Keratinocyte (primary cell): ENCODE measurements around the gene FILIP1.

ENCODE experiments used
- EZH2 ChIP-seq: IDR thresholded peaks from one replicate; pipeline ENCODE4 v1.6.1; 2012; ENCODE audit warnings: inconsistent platforms, mild to moderate bottlenecking, low read length, moderate library complexity
- TF ChIP-seq, protein P1 (sequence below), 3 experiments: IDR thresholded peaks in 1 of 3; conservative IDR thresholded peaks in 1 of 3; optimal IDR thresholded peaks in 1 of 3; 2 replicates in 2 of 3; 3 replicates in 1 of 3; pipeline versions ENCODE3 to v1.5.1; 2011; ENCODE audit warnings: low read length in 3 of 3, mild to moderate bottlenecking in 3 of 3, moderate library complexity in 2 of 3, control low read depth in 1 of 3, inconsistent platforms in 1 of 3; ENCODE audit not compliant: insufficient read depth in 2 of 3; ENCODE audit errors: extremely low read depth in 1 of 3

DNA sequence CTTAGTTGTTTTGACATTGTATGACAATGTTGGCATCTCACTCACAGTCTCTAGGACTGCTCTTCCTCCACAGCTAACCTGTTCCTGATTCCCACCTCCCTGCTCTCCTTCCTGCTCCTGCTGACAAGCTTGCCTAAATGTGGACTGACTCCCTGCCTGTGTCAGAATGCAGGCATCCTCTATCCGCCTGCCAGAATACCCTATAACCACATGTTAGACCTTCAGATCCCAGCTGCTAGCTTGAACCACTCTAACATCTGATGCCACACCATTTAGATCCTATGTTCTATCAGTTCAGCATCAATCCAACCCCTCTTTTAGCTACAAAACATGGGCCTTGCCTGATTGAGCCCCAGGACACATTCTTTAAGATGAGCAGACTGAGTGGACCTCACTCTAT lies 12.2 kb downstream of the FILIP1 start:
- TF ChIP-seq, protein P1, sequence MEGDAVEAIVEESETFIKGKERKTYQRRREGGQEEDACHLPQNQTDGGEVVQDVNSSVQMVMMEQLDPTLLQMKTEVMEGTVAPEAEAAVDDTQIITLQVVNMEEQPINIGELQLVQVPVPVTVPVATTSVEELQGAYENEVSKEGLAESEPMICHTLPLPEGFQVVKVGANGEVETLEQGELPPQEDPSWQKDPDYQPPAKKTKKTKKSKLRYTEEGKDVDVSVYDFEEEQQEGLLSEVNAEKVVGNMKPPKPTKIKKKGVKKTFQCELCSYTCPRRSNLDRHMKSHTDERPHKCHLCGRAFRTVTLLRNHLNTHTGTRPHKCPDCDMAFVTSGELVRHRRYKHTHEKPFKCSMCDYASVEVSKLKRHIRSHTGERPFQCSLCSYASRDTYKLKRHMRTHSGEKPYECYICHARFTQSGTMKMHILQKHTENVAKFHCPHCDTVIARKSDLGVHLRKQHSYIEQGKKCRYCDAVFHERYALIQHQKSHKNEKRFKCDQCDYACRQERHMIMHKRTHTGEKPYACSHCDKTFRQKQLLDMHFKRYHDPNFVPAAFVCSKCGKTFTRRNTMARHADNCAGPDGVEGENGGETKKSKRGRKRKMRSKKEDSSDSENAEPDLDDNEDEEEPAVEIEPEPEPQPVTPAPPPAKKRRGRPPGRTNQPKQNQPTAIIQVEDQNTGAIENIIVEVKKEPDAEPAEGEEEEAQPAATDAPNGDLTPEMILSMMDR (optimal IDR thresholded peaks at IDR 0.05 in 1 of 3, IDR thresholded peaks at IDR 0.05 in 1 of 3, conservative IDR thresholded peaks at IDR 0.05 in 1 of 3; ENCODE audit: extremely low read depth in 1 of 3, insufficient read depth in 2 of 3, low read length in 3 of 3): no peak
- no peak for TF ChIP-seq EZH2
